Neural cell (in vitro differentiated cells): ENCODE results near the gene NF2. TPM values are rescaled to one million over a fixed set of nuclear protein-coding genes. Genes with fewer than 3 reads are reported as not detected.

Experiments
- H2AFZ ChIP-seq: fragments of 200-600, 300-800 bp; sonication (generic), shearing (Covaris generic); 2 replicates; pipeline ENCODE4 v1.6.0; 2014; ENCODE audit warnings: low read depth, mild to moderate bottlenecking, antibody characterized with exemption, low read length, moderate library complexity
- H3F3A ChIP-seq: fragments of 200-600 bp; shearing (Covaris generic); 2 replicates; pipeline ENCODE4 v1.6.1; 2016; ENCODE audit warnings: mild to moderate bottlenecking, moderate library complexity, mixed read lengths, antibody characterized with exemption, low read length; ENCODE audit not compliant: insufficient read depth, poor library complexity, severe bottlenecking
- H3K27ac ChIP-seq: fragments of 200-600, 300-800 bp; sonication (generic), shearing (Covaris generic); 2 replicates; pipeline ENCODE4 v1.5.1; 2014; ENCODE audit warnings: mild to moderate bottlenecking, low read length, moderate library complexity
- H3K27me3 ChIP-seq: fragments of 300-800, 200-600 bp; sonication (generic), shearing (Covaris generic); 2 replicates; pipeline ENCODE4 v1.6.0; 2014; ENCODE audit warnings: mild to moderate bottlenecking, low read depth, low read length, moderate library complexity; ENCODE audit not compliant: insufficient read depth
- H3K36me3 ChIP-seq: fragments of 300-800, 200-600 bp; sonication (generic), shearing (Covaris generic); 2 replicates; pipeline ENCODE4 v1.5.1; 2014; ENCODE audit warnings: mild to moderate bottlenecking, antibody characterized with exemption, low read length, moderate library complexity; ENCODE audit not compliant: insufficient read depth
- H3K4me2 ChIP-seq: fragments of 300-800, 200-600 bp; sonication (generic), shearing (Covaris generic); 2 replicates; pipeline ENCODE4 v1.6.0; 2014; ENCODE audit warnings: mild to moderate bottlenecking, low read length
- H3K4me3 ChIP-seq: fragments of 300-800, 200-600 bp; sonication (generic), shearing (Covaris generic); 2 replicates; pipeline ENCODE4 v1.5.1; 2014; ENCODE audit warnings: mild to moderate bottlenecking, low read length, moderate library complexity
- H3K79me2 ChIP-seq: fragments of 200-600 bp; shearing (Covaris generic); replicated peaks from 2 replicates; pipeline ENCODE4 v1.6.0; 2014; ENCODE audit warnings: mild to moderate bottlenecking, low read length, moderate library complexity; ENCODE audit not compliant: insufficient read depth
- H3K9ac ChIP-seq: fragments of 300-800, 200-600 bp; sonication (generic), shearing (Covaris generic); 2 replicates; pipeline ENCODE4 v1.6.1; 2016; ENCODE audit warnings: mild to moderate bottlenecking, low read length, mixed read lengths
- H3K9me2 ChIP-seq: fragments of 200-600 bp; shearing (Covaris generic); 2 replicates; pipeline ENCODE4 v1.6.1; 2016; ENCODE audit warnings: mild to moderate bottlenecking, low read length, mixed read lengths; ENCODE audit not compliant: insufficient read depth
- H3K9me3 ChIP-seq: fragments of 200-600, 300-800 bp; sonication (generic), shearing (Covaris generic); 2 replicates; pipeline ENCODE4 v1.6.1; 2016; ENCODE audit warnings: mild to moderate bottlenecking, mixed run types, low read length, moderate library complexity, mixed read lengths
- H4K20me1 ChIP-seq: fragments of 200-600 bp; shearing (Covaris generic); 2 replicates; pipeline ENCODE4 v1.6.1; 2016; ENCODE audit warnings: mild to moderate bottlenecking, mixed run types; ENCODE audit not compliant: insufficient read depth
- CTCF ChIP-seq: fragments of 450-650 bp; IDR thresholded peaks from 2 replicates; pipeline ENCODE4 v1.5.1; 2014; ENCODE audit warnings: antibody characterized with exemption, mild to moderate bottlenecking, moderate library complexity; ENCODE audit not compliant: poor library complexity, severe bottlenecking
- EP300 ChIP-seq: fragments of 450-650 bp; conservative IDR thresholded peaks from 2 replicates; pipeline ENCODE4 v1.6.1; 2014; ENCODE audit warnings: antibody characterized with exemption, mild to moderate bottlenecking, moderate library complexity; ENCODE audit not compliant: poor library complexity, severe bottlenecking
- EZH2 ChIP-seq: fragments of 200-600, 300-800 bp; shearing (Covaris generic), sonication (generic); IDR thresholded peaks from 2 replicates; pipeline ENCODE4 v1.6.1; 2014; ENCODE audit warnings: antibody characterized with exemption, low read length, borderline replicate concordance, mild to moderate bottlenecking; ENCODE audit not compliant: insufficient read depth, poor library complexity, severe bottlenecking
- MXI1 ChIP-seq: fragments of 450-650 bp; conservative IDR thresholded peaks from 2 replicates; pipeline ENCODE4 v1.6.1; 2014; ENCODE audit warnings: antibody characterized with exemption, mild to moderate bottlenecking; ENCODE audit not compliant: poor library complexity, severe bottlenecking
- POLR2AphosphoS5 ChIP-seq: IDR thresholded peaks from 2 replicates; pipeline ENCODE4 v1.6.1; 2012
- RAD21 ChIP-seq: fragments of 450-650 bp; conservative IDR thresholded peaks from 2 replicates; pipeline ENCODE4 v1.6.1; 2014; ENCODE audit warnings: antibody characterized with exemption, mild to moderate bottlenecking, moderate library complexity
- SMC3 ChIP-seq: fragments of 450-650 bp; conservative IDR thresholded peaks from 2 replicates; pipeline ENCODE4 v1.6.1; 2014; ENCODE audit warnings: antibody characterized with exemption, mild to moderate bottlenecking, moderate library complexity; ENCODE audit not compliant: poor library complexity
- TAF1 ChIP-seq: IDR thresholded peaks from 2 replicates; pipeline ENCODE4 v1.6.1; 2012; ENCODE audit warnings: low read depth
- polyA plus RNA-seq: library from polyadenylated mRNA; depleted of rRNA; stranded (reverse); fragments of >200 nt; gene quantifications from 2 replicates; pipeline ENCODE4 v1.2.3, GENCODE V29; 2014
- TF ChIP-seq, protein P1 (sequence below): IDR thresholded peaks from 2 replicates; pipeline ENCODE4 v1.6.1; 2012; ENCODE audit warnings: borderline replicate concordance

The NF2 gene
- polyA plus RNA-seq, 1 donor from 2014 or later: 18.7 TPM

- no peak overlapping the region for H3K4me3 ChIP-seq
- H3K4me2 ChIP-seq: no peak overlapping the region
- H4K20me1 ChIP-seq: no peaks in the 10 kb centered on the region
- no peaks in the 10 kb centered on the region for H3K9me3 ChIP-seq
- no peak overlapping the region for H3K27ac ChIP-seq
- H3K79me2 ChIP-seq: no peaks in the 10 kb centered on the region
- H3K36me3 ChIP-seq: no peaks in the 10 kb centered on the region
- no peaks in the 10 kb centered on the region for H3K27me3 ChIP-seq
- H2AFZ ChIP-seq: no peak overlapping the region
- TF ChIP-seq, protein P1, sequence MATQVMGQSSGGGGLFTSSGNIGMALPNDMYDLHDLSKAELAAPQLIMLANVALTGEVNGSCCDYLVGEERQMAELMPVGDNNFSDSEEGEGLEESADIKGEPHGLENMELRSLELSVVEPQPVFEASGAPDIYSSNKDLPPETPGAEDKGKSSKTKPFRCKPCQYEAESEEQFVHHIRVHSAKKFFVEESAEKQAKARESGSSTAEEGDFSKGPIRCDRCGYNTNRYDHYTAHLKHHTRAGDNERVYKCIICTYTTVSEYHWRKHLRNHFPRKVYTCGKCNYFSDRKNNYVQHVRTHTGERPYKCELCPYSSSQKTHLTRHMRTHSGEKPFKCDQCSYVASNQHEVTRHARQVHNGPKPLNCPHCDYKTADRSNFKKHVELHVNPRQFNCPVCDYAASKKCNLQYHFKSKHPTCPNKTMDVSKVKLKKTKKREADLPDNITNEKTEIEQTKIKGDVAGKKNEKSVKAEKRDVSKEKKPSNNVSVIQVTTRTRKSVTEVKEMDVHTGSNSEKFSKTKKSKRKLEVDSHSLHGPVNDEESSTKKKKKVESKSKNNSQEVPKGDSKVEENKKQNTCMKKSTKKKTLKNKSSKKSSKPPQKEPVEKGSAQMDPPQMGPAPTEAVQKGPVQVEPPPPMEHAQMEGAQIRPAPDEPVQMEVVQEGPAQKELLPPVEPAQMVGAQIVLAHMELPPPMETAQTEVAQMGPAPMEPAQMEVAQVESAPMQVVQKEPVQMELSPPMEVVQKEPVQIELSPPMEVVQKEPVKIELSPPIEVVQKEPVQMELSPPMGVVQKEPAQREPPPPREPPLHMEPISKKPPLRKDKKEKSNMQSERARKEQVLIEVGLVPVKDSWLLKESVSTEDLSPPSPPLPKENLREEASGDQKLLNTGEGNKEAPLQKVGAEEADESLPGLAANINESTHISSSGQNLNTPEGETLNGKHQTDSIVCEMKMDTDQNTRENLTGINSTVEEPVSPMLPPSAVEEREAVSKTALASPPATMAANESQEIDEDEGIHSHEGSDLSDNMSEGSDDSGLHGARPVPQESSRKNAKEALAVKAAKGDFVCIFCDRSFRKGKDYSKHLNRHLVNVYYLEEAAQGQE: no peak
- TF ChIP-seq CTCF: no peak
- TF ChIP-seq EZH2: no peak
- no peak for TF ChIP-seq TAF1
- no peak for TF ChIP-seq SMC3
- TF ChIP-seq POLR2AphosphoS5: no peak
- TF ChIP-seq EP300: no peak
- TF ChIP-seq MXI1: no peak
- no peak for TF ChIP-seq RAD21
- H3K9ac ChIP-seq: no peak overlapping the region
- no peaks in the 10 kb centered on the region for H3K9me2 ChIP-seq
- no peaks in the 10 kb centered on the region for H3F3A ChIP-seq
These were observed 26.6 kb downstream of the NF2 start for GRCh38 chr22:29629903-29630516.

DNA sequence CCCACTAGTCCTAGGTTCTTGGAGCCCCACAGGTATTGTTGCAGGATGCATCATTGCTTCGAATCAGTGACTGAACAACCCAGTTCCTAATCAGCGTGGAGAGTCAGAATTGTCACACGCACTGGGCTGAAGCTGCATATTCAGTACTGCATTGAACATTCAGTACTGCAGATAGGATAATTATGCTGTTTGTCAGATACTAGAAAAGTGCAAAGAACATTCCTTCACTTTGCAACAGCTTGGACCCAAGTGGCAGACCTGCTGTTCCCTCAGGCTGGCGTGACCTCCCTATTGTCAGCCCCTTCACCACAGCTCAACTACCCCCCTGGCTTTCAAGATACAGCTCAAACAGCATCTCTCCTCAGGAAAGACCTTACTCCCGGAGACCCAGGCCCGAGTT is 27.6 kb downstream of the NF2 start:
- H3F3A ChIP-seq: no peaks in the 10 kb centered on the region
- H3K4me2 ChIP-seq: no peak overlapping the region
- no peaks in the 10 kb centered on the region for H3K79me2 ChIP-seq
- no peak overlapping the region for H3K27ac ChIP-seq
- H3K9me2 ChIP-seq: no peaks in the 10 kb centered on the region
- no peak overlapping the region for H2AFZ ChIP-seq
- H3K27me3 ChIP-seq: no peaks in the 10 kb centered on the region
- H3K36me3 ChIP-seq: no peaks in the 10 kb centered on the region
- H3K9me3 ChIP-seq: no peaks in the 10 kb centered on the region
- H3K4me3 ChIP-seq: no peak overlapping the region
- H3K9ac ChIP-seq: no peak overlapping the region
- no peak for TF ChIP-seq CTCF
- no peak for TF ChIP-seq EZH2
- no peak for TF ChIP-seq EP300
- TF ChIP-seq POLR2AphosphoS5: no peak
- TF ChIP-seq RAD21: no peak
- TF ChIP-seq, protein P1: no peak
- TF ChIP-seq SMC3: no peak
- no peak for TF ChIP-seq MXI1
- H4K20me1 ChIP-seq: no peaks in the 10 kb centered on the region
